Kidney epithelial cell (primary cell): ENCODE measurements around the gene MAPK1IP1L. TPM values are rescaled to one million over a fixed set of nuclear protein-coding genes. Genes with fewer than 3 reads are reported as not detected.
"Not testable (repeated sequence)": the region's sequence is repeated elsewhere in the genome, so short reads cannot be mapped to it uniquely, and the experiment has no call there.

ENCODE experiments used
- DNase-seq: peaks from one replicate; pipeline ENCODE4 v3.0.0-alpha.2; 2010; ENCODE audit warnings: low read depth
- H3K27me3 ChIP-seq: 2 replicates; pipeline ENCODE4 v1.6.0; 2011; ENCODE audit warnings: low read length; ENCODE audit not compliant: control insufficient read depth, insufficient read depth
- H3K36me3 ChIP-seq: 2 replicates; pipeline ENCODE4 v1.5.1; 2011; ENCODE audit warnings: low read length; ENCODE audit not compliant: control insufficient read depth, insufficient read depth
- H3K4me3 ChIP-seq: 2 replicates; pipeline ENCODE4 v1.5.1; 2011; ENCODE audit warnings: low read depth, mild to moderate bottlenecking, control low read depth, low read length
- total RNA-seq: library from RNA; depleted of rRNA; stranded (reverse); fragments of >200 nt; gene quantifications from 2 replicates; pipeline ENCODE4 v1.2.3, GENCODE V29; 2015
- TF ChIP-seq, protein P1 (sequence below): IDR thresholded peaks from 2 replicates; pipeline ENCODE4 v1.5.1; 2011; ENCODE audit warnings: mild to moderate bottlenecking, moderate library complexity, low read length, control low read depth, inconsistent platforms; ENCODE audit not compliant: insufficient read depth, poor library complexity, severe bottlenecking

MAPK1IP1L gene
- total RNA-seq, 1 donor from 2014 or later, result 114 TPM

DNA sequence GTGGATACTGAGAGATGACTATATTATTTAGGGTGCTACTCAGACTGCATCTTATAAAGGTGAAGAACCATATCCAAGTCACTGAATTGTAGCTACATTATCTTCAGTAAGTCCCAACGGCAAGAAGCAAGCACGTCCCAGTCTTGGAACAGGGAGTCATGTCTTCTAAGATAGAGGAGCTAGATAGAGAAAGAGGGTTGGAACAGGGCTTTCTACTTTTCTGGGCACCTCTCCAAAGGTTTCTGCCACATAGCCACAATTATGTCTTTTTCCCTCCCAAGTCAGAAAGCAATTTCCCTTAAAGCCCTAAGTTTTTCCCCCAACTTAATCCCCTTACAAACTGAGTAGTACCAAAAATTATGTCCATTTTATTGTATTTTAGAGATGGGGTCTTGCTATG is 22.4 kb downstream of the MAPK1IP1L start:
- Histone ChIP-seq H3K36me3 (no peaks in the 10 kb centered on the region), H3K4me3 (no peak overlapping the region), H3K27me3 (no peaks in the 10 kb centered on the region)
- no peak for DNase-seq
- TF ChIP-seq, protein P1, sequence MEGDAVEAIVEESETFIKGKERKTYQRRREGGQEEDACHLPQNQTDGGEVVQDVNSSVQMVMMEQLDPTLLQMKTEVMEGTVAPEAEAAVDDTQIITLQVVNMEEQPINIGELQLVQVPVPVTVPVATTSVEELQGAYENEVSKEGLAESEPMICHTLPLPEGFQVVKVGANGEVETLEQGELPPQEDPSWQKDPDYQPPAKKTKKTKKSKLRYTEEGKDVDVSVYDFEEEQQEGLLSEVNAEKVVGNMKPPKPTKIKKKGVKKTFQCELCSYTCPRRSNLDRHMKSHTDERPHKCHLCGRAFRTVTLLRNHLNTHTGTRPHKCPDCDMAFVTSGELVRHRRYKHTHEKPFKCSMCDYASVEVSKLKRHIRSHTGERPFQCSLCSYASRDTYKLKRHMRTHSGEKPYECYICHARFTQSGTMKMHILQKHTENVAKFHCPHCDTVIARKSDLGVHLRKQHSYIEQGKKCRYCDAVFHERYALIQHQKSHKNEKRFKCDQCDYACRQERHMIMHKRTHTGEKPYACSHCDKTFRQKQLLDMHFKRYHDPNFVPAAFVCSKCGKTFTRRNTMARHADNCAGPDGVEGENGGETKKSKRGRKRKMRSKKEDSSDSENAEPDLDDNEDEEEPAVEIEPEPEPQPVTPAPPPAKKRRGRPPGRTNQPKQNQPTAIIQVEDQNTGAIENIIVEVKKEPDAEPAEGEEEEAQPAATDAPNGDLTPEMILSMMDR, result no peak

DNA sequence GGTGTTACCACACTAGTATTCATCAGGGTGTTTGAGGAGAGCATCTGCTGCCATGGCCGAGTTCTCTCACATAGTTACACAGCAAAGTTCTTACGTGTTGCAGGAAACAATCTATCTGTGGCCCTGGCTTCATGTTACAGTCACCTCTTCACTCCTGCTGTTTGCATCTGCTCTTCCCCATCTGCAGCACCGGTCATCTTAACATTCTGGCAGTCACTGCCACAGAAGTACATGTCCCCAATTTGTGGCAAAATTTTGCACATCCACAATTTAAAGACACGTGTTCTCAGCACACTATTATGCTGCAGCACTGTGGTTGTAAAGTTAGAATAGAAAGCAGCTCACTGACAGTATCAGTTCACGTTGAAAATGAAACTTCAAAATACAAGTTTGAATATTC is 23.2 kb downstream of the MAPK1IP1L start:
- Histone ChIP-seq H3K27me3 (no peaks in the 10 kb centered on the region), H3K4me3 (no peak overlapping the region), H3K36me3 (no peaks in the 10 kb centered on the region)
- no peak for DNase-seq
- TF ChIP-seq, protein P1, result no peak

DNA sequence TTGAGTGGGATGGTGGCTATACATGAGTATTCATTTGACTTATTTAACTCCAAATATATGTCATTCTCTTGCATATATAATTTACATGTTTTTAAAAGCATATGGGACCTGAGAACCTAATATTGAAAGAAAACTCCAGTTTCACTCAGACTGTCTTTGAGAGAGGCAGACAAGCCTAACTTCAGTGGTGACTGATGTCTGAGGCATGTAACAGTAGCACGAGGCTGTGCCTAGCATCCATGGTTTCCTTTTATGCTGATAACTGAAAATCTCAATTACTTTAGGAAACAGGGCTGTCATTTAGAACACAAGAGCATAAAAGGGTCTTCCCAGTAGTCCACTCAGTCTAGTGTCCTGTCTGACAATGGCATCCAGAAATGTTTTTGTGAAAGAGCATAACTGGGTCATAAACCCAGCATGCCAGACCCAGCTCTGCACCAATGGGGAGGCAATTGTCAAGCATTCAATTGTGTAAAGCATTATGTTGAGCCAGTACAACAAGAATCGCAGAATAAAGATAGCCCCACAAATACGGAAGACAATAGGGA is 24.3 kb downstream of the MAPK1IP1L start:
- no peak for DNase-seq
- H3K36me3 ChIP-seq, result no peaks in the 10 kb centered on the region
- TF ChIP-seq, protein P1, result no peak
- H3K27me3 ChIP-seq, result no peaks in the 10 kb centered on the region
- no peak overlapping the region for H3K4me3 ChIP-seq

DNA sequence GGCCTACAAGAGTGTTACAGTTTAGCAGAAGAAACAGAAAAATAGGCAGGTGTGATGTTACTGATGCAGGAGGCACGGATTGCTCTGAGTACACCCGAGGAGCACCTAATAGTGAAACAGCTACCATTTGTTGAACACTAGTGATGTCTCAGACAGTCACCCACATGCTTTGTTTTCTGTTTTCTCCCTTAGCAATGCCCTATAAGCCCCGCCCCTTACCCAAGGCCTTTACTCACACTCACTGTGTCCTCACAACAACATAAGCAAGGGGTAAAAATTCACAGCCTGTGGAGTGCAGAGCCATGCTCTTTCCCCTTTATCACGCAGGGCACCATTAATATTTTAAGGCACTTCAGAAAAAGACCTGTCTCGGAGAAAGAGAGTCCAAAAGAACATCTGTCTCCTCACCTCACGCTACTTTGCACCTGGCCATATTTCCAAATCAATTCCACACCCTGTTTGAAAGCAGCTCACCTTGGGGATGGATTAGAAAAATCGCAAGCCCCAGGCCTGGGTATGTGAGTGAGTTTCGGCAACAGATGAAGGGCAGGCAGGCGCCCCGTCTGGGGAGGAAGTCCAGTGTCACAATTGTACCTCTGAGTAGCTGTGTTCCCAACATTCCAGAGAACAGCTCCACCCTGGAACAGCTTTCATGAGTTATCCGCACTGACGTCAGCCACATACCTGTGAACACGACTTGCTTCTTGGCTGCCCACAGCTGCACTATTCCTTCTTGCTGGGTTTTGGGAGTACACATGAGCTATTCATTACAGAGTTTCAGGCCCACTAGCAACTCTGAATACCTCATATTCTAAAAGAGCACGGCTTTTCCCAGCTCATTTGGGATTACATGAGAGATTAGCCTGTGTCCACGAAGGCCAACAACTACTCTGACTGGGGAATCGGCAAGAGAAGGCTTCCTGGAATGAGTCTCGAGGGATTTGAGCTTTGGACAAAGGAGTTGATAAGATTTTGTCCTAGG is 26.0 kb downstream of the MAPK1IP1L start:
- Histone ChIP-seq H3K27me3 (no peaks in the 10 kb centered on the region), H3K4me3 (no peak overlapping the region), H3K36me3 (no peaks in the 10 kb centered on the region)
- TF ChIP-seq, protein P1, result no peak
- DNase-seq, result no peak

DNA sequence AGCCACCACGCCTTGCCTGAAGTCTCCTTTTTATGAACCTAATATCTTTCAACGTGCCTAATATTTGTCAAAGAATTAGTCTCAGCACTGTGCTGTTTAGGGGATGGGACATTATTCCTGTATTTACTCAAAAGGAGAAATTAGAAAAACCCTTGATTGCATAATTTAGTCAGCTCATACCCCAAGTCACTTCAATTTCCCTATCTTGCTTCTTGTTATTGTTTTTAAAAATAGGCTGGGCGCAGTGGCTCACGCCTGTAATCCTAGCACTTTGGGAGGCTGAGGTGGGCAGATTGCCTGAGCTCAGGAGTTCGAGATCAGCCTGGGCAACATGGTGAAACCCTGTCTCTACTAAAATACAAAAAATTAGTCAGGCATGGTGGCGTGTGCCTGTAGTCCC is 28.5 kb downstream of the MAPK1IP1L start:
- not testable (repeated sequence) for H3K36me3 ChIP-seq, H3K4me3 ChIP-seq, H3K27me3 ChIP-seq, DNase-seq

DNA sequence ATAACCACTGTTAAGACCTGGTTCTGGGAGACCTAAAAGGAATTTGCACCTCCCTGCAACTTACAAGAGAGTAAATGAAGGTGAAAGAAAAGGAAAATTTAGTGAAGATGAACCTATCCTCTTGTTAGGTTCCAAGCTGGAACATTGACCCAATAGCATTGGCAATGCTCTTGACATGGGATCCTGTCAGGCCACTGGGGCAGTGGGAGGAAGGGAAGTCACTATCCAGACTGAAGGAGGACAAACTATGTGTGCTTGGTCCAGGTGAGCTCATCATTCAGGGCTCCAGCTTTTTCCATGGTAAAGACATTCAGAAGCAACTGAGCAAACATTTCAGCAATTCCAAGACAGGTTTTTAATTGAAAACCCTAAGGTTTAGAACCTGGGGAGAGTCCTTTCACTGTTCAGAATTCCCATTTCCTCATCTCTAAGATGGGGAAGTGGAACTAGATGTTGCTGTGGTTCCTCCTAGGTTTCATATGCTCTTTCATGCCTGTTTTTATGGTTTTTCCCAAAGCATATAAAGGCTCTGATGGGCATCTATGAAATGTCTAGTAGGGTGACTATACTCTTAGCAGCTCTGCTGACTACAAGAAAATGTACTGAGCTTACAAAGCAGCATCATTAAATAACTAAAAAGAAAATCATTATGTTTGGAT is 33.1 kb downstream of the MAPK1IP1L start:
- Histone ChIP-seq H3K4me3 (no peak overlapping the region), H3K27me3 (no peaks in the 10 kb centered on the region), H3K36me3 (no peaks in the 10 kb centered on the region)
- TF ChIP-seq, protein P1, result no peak
- DNase-seq, result no peak
